ENCODE results near the gene GRAMD2B. TPM values are rescaled to one million over a fixed set of nuclear protein-coding genes. Genes with fewer than 3 reads are reported as not detected.

The GRAMD2B gene
- polyA plus RNA-seq, 1 donor, result 11.8 TPM

DNA sequence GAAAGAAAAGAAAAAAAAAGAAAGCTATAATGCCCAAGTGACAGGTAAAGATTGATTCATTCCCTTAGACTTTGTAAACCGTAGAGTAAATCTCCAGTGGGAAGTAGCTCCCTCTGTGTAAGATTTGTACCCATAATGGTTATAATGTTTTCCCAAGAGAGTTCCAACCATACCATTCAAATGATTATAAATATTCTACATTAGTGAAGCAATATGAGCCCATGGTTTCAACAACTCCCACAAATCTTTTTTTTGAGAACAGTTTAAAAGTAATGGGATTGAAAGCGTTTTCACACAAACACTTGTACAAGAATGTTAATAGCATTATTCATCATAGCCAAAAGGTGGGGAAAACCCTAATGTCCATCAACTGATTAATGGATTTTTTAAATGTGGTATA, 58.0 kb downstream of the GRAMD2B start:
- DNase-seq, result no peak

GRCh38 chr5:126482591-126482990, 59.4 kb downstream of the GRAMD2B start:
- DNase-seq, result no peak

- DNase-seq, result no peak
Observed at GRCh38 chr5:126483156-126483555, 59.9 kb downstream of the GRAMD2B start.

- no peak for DNase-seq
Observed at GRCh38 chr5:126484253-126484652, 61.0 kb downstream of the GRAMD2B start.

- DNase-seq, result no peak
Observed at GRCh38 chr5:126486332-126486731, 63.1 kb downstream of the GRAMD2B start.

DNA sequence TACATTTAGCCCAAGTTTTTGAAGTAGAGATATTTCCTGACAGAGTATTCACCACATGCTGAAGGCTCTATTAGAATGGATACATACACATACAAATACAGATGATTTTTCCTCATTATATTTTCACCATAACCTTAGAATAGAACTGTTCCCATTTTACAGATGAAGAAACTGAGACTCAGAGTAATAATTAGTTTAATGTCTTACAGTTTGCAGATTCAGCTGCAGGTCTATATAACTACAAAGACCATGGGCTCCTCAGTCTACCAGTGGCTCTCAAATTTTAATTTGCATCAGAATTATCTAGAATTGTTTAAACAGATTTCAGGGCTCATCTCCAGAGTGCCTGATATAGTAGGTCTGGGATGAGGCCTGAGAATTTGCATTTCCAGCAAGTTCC, 64.4 kb downstream of the GRAMD2B start:
- DNase-seq, result no peak

DNA sequence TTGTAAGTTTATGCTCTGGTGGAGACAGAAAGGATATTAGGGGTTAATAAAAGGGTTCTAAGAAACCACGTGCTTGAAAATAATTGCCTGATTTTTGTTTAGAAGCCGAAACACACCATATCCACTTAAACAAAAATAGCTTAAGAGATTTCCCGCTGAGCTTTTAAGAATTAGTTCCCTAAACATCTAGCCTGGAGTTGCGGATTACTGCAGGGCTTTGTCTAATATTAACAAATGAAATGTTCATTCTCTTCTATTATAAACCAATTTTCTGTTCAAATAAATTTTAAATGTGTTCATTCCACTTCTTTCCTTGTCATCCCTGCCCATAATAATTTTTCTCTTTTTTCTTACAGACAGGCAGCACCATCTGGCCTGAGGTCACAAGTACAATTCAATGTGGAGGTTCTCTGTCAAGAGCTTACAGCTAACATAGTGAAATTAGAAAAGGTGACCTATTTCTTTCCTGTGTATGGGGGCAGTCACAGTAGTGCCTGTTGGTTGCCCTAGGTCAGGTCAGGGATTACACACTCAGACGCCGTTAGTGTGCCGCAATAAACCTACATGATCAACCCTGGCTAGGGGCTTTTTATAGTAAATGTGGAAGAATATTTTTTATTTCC, 65.3 kb downstream of the GRAMD2B start:
- no peak for DNase-seq

DNA sequence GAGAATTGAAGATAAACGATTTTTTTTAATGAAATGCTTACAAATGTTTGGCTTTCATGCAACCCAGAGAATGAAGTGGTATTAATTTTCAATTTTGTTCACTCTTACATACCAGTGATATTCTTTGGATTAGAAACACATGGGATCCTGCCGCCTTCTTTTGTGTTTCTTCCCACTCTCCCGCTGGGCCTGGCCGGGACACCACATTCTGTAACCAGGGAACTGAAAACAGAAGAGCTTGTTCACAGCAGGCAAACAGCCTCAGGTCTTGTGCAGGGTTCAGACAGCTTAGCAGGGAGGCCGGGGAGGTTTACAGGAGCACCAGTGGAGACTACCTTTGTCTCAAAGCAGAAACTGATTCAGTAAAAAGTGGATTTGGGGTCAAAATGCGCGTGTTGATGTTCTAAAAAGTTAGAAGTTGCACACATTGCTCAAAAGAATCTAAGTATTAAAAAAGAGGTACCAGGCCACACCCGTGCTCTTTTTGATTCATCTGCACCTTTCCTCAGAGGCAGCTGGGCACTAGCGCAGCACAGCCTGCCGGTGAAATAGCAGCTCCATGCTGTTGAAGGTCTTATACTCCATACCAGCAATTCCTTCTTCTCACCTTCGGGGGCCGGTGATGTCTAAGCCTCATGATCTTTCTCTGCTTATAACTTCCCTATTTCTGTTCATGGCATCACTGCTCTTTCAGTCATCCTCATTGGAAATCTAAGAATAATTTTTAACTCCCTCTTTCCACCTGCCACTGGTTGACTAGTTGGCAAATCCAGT, 67.1 kb downstream of the GRAMD2B start:
- DNase-seq, result peak; percentile 23

GRCh38 chr5:126492939-126493338, 69.7 kb downstream of the GRAMD2B start:
- no peak for DNase-seq

GRCh38 chr5:126494393-126494792, 71.2 kb downstream of the GRAMD2B start:
- DNase-seq, result no peak

DNA sequence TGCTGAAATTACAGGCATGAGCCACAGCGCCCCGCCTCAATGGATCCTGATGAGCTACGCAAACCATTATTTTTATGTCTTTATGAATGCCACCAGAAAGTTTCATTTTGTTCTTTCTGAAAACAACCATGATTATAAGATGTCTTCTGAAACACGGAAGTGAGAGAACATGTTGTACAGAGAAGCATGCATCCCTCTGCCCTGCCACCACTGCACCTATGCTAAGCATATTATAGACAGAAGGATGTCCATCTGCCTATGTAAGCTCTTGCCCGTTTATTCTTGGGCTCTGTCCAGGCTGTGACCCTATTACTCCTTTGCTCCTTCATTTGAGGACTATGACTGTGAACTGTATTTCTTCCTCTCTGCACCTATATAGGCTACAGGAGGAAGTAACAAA, 74.3 kb downstream of the GRAMD2B start:
- DNase-seq, result no peak

DNA sequence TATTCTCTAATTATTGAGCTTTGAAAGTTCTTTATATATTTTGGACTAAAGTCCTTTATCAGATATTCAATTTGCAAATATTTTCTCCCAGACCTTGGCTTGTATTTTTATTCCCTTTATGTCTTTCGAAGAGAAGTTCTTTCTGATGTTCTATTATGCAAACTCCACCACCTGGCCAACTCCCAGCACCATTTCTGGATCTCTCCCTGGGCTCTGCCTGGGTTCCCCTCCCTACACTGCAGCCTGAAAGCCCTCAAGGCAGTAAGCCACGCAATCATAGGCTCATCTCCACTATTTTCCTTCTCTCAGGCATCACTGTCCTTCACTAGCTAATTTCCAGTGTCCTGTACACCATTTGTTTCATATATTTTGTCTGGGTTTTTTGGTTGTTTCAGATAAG, 76.1 kb downstream of the GRAMD2B start:
- DNase-seq, result no peak

DNA sequence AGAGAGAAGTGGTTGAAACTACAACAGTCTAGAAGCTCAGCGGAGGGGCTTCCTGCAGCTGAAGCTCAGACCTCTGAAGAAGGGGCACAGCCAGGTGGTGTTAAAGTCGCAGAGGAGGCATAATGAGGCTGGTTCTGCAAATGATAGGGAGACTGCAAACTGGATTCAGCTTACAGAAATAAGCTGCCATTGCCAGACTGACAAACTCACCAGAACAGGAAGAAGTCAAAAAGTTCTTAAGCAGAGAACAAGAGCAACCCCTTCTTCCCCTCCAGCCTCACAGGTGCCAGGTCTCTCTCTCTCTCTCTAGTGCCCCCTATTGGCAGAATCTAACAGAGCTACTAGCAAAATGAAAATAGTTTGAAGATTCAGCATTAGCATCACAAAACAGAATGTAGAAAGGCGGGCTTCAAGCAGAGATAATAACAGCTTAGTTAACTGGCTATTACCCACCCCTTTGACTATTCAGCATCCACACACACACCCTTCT, 76.7 kb downstream of the GRAMD2B start:
- DNase-seq, result no peak

- DNase-seq, result no peak
Observed at GRCh38 chr5:126501448-126501847, 78.2 kb downstream of the GRAMD2B start.

DNA sequence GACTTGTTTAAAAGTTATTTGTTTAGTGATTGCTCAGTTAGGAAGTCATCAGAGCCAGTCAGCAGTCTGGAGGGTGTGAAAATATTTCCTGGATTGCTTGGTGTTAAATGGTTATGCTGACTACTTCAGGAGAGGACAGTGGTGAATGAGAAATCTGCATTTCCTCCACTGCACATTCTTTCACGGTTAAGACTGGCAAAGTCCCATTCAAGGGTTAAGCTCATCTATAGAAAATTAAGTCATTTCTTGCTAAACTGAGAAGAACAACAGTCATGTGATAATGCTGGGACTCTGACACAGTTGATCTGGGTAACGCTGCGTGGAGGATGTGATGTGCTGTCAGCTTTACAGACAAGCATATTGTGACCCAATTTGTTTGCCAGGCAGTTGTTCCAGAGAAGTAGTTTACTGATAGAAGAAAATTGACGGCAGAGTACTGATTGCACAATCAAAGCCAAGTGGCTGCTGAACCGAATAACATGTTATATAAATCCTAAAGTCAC, 80.4 kb downstream of the GRAMD2B start:
- DNase-seq, result no peak

DNA sequence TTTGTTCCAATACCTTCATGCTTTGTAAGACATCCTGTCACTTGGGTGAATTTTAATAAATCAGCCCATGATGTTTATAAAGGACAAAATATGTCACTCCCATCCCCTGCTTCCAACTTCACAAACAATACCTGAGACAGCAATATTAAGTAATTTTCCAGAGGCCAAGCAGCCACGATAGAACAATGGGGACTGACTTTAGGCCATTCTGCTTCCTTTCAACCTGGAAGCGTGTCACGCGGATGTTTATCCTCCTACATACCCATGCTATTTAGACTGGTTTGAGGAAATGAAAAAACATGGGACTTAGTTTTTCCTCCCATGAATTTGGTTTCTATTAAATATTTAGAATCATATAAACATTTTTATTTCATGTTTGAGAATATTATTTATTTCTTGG, 82.9 kb downstream of the GRAMD2B start:
- DNase-seq, result no peak

DNA sequence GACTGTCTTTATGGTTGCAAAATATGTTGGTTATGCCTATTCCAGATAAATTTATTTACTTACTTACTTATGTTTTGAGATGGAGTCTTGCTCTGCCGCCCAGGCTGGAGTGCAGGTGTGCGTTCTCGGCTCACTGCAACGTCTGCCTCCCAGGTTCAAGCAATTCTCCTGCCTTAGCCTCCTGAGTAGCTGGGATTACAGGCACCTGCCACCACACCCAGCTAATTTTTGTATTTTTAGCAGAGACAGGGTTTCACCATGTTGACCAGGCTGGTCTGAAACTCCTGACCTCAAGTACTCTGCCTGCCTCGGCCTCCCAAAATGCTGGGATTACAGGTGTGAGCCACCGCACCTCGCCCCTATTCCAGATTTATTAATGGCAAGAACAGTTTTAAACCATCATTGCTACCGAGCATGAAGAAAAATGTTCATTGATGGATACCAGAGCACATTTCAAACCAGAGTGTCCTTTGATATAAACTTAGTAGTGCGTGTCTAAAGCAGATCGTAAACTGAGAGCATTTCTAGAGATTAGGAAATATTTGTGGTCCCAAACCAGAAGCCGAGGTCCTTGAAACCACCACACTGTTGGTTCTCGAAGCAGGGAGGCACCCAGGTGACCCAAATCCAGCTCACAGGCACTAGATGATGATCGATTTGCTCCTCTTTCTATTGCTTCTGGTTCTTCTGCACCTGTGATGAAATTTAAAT, 85.2 kb downstream of the GRAMD2B start:
- DNase-seq, result no peak

- no peak for DNase-seq
Observed at GRCh38 chr5:126508962-126509279, 85.7 kb downstream of the GRAMD2B start.

- DNase-seq, result no peak
Observed at GRCh38 chr5:126509339-126509738, 86.1 kb downstream of the GRAMD2B start.

- DNase-seq, result no peak
Observed at GRCh38 chr5:126511961-126512360, 88.8 kb downstream of the GRAMD2B start.

DNA sequence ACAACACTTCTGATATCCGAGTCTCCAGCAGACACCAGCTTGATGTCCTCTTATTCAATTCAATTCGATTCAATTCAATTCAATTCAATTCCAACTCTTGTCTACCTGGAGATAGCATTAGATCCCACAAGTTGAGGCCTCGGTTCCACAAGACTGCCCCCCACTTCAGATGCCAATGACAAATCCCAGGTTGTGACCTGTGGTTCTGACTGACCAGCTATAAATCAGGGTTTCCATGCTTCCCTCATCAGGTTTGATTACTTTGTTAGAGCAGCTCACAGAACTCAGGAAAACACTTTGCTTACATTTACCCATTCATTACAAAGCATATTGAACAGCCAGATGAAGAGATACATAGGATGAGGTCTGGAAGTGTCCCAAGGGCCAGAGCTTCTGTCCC, 89.2 kb downstream of the GRAMD2B start:
- no peak for DNase-seq

GRCh38 chr5:126513302-126513701, 90.1 kb downstream of the GRAMD2B start:
- no peak for DNase-seq

DNA sequence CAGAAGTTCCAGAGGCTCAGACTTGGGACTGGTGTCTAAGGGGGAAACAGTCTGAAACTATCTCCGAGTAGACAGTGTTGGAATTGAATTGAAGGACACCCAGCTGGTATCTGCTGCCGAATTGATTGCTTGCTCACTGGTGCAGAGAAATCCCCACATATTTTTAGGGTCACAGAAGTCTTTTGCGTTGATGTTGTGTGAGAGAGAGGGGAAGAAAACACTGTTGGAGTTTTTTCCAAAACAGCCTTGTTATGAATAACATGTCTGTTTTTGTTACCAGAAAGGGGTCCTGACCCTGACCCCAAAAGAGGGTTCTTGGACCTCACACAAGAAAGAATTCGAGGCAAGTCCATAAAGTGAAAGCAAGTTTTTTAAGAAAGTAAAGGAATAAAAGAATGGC, 90.5 kb downstream of the GRAMD2B start:
- DNase-seq, result no peak

DNA sequence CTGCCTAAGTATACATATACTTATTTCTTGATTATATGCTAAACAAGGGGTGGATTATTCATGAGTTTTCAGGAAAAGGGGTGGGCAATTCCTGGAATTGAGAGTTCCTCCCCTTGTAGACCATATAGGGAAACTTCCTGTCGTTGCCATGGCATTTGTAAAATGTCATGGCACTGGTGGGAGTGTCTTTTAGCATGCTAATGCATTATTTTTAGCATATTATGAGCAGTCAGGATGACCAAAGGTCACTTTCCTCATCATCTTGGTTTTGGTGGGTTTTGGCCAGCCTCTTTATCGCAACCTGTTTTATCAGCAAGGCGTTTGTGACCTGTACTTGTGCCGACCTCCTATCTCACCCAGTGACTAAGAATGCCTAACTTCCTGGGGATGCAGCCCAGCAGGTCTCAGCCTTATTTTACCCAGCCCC, 90.9 kb downstream of the GRAMD2B start:
- DNase-seq, result no peak
